DMS153 (cell line): Measurements from ENCODE around the gene TM2D3.
A peak's percentile ranks its signal among the peaks of the same experiment; 100 is the strongest.

Source experiments
- DNase-seq: peaks from one replicate; lab custom pipeline; 2025; lab: John Stamatoyannopoulos, UW

The TM2D3 gene, protein sequence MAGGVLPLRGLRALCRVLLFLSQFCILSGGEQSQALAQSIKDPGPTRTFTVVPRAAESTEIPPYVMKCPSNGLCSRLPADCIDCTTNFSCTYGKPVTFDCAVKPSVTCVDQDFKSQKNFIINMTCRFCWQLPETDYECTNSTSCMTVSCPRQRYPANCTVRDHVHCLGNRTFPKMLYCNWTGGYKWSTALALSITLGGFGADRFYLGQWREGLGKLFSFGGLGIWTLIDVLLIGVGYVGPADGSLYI

DNA sequence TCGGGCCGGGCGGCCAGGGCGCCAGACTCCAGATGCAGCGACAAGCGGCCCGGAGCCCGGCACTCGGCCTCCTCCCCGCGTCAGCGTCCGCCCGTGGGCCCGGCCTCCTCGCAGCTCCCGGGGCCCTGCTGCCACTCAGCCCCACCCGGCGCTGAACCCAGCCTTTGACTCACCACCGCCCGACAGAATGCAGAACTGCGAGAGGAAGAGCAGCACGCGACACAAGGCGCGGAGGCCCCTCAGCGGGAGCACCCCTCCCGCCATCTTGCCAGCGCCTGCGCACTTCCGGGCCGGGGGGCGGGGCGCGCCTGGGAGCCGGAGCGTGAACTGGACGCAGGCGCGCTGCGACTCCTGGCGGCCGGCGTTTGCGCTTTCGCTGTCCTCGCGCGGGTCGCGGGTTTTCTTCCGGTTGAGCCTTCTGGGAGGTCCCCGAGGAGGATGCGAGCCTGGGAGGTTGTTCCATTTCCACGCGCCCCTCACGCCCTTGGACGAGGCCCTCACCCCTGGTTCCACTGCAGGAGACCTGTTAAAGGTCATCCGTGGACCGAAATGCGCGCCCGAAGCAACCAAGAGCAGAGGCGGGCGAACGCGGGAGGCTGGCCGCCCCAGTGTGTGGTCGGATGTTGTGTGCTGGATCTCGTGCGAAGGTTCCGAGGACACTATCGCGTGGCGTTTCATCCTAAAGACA, at the start of gene TM2D3:
TSS of gene TM2D3 (minus strand) at position 284 of the 688 bp plus-strand sequence. CDS start at position 264, 20 bp downstream.
- peak; percentile 32 for DNase-seq

DNA sequence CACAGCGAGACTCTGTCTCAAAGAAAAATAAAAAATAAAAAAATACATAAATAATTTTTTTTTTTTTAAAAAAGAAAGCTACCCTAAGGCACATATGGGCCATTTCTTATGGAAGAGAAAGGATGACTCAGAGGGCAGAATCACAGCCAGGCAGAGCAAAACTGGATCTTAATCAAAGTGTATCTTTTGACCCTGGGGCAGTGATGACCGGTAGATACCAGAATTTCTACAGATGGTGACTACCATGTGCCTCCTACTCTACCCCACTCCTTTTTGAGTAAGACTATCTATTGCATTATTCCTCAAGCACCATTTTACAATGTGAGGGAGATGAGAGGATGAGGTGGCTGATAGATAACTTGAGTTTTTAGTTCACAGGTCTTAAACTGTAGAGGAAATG, 46.1 kb upstream of the TM2D3 start:
- DNase-seq, result no peak

DNA sequence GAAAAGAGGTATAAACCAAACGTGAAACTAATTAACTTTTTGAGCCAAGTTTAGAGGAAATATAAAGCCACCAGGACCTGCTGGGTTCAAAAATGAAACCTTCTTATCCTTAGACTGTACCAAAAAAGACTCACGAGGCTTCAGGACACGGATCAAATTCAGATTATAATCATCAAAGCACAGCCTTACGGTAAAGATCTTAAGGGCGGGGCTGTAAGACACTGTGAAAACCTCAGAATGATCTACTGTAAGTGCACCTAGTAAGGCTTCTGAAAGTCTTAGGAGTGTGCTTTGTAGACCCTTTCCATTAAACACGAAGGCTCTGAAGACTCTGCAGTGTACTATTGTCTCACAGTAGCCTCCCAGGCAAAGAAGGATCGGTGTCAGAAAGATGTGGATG, 45.3 kb upstream of the TM2D3 start:
- no peak for DNase-seq

DNA sequence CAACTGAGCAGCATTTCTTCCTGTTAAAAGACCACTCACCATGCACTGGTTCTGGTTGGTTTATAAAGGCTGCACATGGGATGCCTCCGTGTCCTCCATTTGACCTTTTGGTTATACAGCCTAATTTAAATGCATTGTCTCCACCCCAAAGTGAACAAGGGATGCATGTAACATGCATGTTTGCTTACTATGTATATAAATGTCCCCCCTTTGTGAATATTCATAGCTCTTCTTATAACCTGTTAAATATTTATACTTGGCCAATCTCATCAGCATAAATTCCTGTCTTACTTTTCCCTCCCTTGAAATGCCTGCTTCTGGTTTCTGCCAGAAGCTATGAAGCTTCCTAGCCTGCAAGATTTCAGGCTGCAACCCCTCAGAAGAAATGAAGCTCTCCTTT, 44.6 kb upstream of the TM2D3 start:
- no peak for DNase-seq

DNA sequence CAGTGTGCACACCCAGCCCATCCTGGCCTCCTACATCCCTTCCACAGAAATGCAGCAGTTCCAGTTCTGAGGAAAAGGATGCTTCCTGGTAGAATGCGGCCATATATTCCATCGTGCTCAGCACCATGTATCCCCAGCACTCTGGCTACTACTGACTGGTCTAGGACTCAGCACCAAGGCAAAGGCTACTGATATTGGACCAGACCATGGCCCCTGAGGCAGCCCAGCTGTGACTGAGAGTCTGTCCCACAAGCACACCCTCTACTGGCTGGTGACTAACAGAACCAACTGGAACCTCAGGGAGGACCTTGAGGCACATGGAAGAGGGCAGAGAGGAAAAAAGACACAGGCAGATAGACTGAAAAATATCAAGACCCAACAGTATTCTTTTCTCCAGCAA, 42.1 kb upstream of the TM2D3 start:
- no peak for DNase-seq

DNA sequence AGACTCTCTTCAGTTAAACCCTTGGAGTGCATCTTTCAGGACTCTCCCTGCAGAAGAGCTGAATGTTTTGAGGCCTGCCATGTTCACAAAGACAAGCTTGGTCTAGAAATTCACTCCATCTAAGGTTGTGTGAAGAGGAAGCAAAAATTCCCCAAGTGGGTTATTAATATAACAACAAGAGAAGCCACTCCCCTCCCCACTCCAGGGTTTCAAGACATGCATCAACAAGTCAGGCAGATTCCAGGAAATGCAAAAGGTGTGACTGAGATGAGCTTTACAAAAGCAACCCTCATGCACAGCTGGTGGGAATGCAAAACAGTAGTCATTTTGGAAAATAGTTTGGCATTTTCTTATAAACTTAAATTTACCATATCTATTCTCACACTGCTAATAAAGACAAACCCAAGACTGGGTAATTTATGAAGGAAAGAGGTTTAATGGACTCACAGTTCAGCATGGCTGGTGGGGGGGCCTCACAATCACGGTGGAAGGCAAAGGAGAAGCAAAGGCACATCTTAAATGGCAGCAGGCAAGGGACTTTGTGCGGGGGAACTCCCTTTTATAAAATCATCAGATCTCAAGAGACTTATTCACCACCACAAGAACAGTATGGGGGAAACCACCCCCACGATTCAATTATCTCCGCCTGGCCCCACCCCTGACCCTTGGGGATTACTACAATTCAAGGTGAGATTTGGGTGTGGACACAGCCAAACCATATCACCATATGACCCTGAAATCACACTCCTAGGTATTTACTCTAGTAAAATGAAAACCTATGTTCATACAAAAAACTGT, 40.8 kb upstream of the TM2D3 start:
- DNase-seq, result no peak

DNA sequence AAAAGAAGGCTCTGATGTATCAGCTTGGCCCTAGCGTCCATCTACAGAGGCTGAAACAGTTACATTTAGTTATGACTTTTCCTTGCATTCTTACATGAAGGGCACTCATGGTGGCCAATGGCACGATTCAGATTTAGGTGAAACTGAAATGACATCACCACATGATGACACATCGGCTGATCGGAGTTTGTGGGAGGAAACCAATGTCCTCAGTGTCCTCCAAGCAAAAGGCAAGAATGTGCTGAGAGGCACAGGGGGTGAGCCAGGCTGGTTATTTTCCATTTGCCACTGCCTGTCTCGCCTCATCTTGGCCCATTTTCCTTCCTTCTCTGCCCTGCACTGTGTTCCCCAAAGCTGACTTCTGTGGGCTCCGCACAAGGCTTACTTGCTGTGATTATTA, 37.7 kb upstream of the TM2D3 start:
- DNase-seq, result no peak

DNA sequence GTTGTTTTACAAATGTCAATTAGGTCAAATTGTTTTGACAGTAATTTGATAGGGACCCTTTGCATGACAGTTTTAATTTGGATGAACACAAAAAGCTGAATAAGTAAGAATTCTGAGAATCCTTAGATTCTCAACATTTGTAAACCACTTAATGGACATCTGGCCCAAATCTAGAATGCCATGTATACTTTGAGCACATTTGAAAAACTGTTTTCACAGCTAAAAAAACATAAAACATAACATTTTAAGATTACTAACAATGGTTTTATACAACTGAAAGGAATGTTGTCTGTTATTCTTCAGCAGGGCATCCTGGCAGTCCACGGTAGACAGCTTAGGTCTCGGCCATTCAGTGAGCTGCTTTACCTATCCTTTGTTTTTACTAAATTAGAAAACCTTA, 34.5 kb upstream of the TM2D3 start:
- DNase-seq, result no peak

DNA sequence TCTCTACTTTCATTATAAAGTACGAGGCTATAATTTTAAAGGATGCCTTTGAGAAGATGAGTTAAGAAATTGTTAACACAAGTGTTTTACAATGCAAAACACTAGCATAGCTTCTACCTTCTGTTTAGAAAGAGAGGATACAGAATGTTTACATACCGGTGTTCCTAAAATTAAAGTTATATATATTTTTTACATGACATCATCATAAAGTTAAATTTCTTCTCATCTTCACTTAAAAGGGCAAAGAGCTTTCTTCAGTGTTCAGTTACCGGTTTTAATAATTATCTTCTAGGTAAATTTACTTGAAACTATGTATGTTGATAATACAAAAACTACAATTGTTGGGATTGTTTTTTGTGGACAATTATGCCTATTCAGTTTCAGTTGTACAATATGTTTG, 32.7 kb upstream of the TM2D3 start:
- no peak for DNase-seq

DNA sequence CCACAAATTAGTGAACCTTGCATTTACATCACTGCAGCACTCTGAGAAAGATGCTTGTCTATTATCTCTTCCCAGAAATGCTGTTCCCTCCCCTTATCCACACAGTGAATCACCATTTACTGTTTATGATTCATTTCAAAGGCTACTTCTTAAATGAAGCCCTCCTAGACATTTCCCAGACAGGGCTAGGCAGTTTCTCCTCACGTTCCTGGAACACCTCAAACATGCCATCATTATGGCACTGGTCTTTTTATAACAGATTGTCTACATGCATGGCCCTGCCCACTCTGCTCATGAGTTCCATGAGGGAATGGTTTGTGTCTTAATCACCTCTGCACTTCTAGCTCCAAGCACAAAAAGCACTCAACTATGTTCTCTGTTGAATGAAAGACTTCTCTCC, 32.2 kb upstream of the TM2D3 start:
- DNase-seq, result no peak

DNA sequence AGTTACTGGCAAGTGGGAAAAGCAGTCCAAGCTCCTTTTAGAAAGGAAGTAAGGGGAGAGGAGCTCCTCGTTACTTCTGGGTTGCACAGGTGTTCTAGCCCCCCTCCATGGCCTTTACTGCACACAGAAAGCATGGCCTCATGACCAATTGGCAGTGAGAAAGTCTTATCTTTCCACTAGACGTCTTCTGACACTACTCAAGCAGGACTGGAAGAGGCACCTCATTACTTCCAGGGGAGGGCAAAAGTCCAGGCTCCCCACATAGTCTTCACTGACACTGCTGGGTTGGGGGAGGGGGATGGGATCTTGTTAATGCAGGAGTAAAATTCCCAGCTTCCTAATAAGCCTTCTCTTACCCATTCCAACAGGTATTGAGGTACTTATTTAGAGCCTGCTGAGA, 27.6 kb upstream of the TM2D3 start:
- DNase-seq, result no peak

DNA sequence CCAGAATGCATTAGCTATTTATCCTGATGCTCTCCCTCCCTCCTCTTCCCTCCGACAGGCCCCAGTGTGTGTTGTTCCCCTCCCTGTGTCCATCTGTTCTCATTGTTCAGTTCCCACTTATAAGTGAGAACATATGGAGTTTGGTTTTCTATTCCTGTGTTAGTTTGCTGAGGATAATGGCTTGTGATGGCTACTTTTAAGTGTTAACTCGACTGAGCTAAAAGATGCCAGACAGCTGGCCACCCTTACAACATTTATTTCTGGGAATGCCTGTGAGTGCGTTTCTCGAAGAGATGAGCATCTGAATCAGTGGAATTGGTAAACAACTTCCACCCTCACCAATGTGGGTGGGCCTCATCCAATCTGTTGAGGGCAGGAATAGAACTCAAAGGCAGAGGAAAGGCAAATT, 24.7 kb upstream of the TM2D3 start:
- DNase-seq, result no peak

DNA sequence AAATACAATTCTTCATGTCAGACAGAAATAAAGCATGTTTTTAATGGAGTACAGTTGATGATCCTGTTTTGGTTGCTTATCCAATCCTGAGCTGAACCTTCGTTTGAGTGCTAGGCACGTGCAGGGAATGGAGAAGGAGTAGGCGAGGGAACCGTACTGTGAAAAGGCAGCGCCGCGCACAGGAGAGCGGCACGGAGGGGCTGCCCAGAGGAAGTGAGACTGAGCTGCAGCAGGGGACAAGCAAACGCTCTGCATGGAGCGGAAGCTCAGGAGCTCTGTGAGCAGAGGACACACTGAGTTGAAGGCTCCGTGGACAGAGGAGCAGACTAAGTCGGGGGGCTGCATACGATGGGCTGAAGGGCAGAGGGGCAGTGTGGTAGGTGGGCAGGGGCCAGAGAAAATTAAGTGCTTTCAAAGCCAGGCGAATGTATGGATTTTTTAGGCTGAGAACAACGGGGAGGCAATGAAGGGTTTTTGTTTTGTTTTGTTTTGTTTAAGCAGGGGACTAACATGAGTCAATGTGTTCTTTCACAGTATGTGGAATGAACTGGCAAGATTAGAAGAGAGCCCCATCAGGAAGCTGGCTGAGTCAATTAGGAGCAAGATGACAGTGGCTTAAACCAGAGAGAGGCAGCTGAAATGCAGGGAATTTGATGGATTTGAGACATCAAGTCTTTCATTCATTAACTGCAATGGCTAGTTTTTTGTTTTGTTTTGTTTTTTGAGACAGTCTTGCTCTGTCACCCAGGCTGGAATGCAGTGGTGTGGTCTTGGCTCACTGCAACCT, 23.8 kb upstream of the TM2D3 start:
- DNase-seq, result no peak

DNA sequence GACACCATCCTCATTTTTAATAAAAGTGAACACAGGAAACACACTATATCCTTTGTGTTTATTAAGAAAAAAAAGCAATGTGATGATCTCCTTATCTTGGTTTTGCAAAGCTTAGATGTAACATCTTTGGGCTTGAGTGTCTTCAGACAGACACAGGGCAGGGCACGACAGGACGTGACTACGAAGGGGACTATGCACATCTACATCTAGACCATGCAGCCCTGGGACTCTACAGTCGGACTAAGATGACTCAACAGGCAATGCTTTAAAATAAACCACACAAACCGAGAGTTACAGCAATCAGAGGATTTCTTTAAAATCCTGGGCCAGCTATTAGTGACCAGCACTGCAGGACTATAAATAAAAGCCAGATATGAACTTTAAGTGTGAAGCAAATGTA, 22.8 kb upstream of the TM2D3 start:
- no peak for DNase-seq

DNA sequence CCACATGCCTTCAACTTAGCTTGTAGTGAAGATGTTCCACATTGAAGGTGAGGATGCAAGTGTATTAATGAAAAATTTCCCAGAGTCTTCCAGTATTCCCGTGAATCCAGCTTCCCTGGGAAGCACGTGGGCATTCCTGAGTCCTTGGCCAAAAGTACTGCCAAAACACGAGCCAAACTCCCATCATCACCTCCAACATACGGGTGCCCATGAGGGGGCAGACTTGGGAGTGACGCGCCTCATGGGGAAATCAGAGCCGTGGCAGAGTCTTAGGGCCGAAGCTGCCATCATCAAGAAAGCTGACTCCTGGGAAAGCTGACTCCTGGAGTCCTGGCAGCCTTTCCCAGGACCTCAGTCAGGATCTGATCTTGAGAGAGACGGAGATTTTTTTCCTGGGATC, 20.1 kb upstream of the TM2D3 start:
- DNase-seq, result no peak

DNA sequence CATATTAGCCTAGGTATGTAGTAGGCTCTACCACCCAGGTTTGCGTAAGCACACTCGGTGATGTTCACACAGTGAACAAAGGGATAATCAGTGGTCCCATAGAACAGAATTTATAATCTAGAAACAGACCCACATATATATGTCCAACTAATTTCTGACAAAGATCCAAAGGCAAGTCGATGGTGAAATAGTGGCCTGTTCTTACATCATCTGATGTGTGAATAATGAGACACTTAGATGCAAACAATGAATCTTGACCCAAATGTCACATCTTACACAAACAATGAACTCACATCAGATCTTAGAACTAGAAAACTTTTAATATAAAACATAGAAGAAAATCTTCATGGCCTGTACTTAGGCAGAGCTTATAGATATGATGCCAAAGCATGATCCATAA, 17.6 kb upstream of the TM2D3 start:
- no peak for DNase-seq

DNA sequence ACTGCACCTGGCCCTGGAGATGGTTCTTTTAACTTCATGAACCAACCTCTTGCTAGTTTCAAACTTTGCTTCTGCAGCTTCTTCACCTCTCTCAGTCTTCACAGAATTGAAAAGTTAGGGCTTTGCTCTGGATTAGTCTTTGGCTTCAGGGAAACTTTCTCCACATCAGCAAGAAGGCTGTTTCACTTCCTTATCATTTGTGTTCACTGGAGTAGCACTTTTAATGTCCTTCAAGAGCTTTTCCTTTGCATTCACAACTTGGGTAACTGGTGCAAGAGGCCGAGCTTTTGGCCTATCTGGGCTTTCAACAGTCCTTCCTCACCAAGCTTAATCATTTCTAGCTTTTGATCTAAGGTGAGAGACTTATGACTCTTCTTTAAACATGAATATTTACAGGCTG, 15.7 kb upstream of the TM2D3 start:
- DNase-seq, result no peak

DNA sequence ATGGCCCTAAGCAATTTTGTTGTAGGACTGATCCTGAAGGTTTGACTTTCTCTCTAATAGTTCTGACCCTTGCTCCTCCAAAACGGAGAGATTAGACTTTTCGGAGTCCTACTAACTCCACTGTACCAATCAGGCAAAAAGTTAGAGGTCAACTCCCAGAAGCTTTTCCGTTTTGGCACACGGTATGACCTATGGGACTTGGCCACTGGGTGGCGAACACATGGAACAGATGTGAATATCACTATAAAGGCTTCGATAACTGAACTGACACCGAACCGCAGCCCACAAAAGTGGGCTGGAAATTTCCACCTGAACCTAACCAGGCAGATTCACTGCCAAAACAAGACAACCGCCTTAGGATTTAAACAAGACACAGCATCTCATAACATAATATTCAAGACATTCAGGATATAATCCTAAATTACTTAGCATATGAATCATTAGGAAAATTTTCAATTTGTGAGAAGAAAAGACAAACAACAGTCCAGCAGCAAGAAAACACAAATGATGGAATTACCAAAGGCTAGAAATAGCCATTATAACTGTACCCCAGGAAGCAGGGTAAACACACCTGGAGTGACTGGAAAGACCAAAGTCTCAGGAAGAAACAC, 12.2 kb upstream of the TM2D3 start:
- DNase-seq, result no peak

DNA sequence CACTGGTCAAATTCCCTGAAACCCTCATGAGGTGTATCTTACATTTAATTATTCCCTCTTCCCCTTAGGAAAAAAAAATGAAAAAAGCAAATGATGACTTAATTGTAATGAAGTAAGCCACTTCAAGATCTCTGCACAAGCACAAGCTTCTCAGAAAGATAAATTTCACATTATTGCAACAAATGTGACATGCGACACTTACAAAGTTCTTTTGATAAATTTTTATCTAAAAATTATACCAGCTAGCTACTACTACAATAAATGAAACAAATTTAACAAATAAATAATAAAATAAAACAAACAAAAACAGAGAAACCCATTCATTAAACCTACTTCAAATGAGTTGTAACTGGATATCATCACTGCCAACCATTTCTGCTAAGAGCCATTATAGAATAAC, 10.0 kb upstream of the TM2D3 start:
- DNase-seq, result no peak

DNA sequence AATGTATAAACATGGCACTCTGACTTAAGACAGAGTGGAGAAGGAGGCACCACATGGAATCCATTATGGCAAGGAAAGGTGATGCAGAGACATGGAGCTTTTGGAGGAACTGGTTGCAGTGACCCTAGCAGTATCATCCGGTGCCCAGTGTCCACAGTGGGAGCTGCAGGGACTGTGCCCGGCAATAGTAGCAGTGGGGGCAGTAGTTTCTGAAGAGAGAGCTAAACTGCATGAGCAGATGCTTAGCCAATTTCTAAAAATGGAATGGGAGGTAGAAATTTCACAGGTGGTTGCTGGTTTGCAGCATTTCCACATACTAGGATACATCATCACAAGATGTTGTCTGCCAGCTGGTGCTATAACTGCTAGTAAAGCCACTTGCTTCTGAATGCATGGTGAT, 7.8 kb upstream of the TM2D3 start:
- no peak for DNase-seq

DNA sequence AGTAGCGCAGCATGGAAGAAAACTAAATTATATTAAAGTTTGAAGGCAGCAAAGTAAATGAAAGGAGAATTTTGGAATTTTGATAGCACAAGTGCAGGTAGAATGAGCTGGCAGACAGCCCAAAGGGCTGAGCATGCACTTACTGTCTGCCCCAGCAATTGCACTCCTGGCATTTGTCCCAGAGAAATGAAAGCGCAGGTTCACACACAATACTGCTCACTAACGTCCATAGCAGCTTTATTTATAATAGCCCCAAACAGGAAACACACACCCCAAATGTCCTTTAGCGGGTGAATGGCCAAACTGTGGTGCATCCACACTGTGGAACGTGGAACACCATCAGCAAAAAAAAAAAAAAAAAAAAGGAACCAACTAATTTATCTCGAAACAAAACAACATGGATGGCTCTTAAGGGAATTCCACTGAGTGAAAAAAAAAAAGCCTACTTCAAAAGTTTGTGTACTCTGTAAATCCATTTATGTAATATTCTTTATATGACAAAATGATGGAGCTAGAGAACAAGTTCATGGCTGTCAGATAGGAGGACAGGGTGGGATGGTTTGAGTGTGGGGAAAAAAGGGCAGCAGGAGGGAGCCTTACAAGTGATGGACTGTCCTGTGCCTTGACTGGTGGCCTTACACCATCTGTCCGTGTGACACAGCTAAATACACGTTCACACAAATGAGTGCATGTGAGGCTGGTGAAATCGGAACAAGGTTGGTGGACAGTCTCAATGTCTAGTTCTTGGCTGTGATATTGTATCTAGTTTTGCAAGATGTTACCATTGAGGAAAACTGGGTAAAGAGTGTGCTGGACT, 6.0 kb upstream of the TM2D3 start:
- peak; percentile 63 for DNase-seq
